SK-N-SH (cell line): Measurements from ENCODE around the gene CETN2. TPM values are rescaled to one million over a fixed set of nuclear protein-coding genes. Genes with fewer than 3 reads are reported as not detected.

Experiments used
- CTCF ChIA-PET: fragments of 300-600, 350-600 bp; formaldehyde crosslinking; extraction: SDS; loops from one replicate; lab custom pipeline; 2021; lab: Yijun Ruan, JAX
- POLR2A ChIA-PET: fragments of 350-600 bp; sonication (Branson Sonifier 250); formaldehyde crosslinking; extraction: SDS; loops from one replicate; lab custom pipeline; 2020; ENCODE audit warnings: antibody characterized with exemption, inconsistent platforms; lab: Yijun Ruan, JAX
- DNase-seq: peaks from one replicate; pipeline ENCODE4 v3.0.0; 2012
- H2AFZ ChIP-seq: fragments of 200-600 bp; sonication (generic); 2 replicates; pipeline ENCODE4 v1.8.1; 2016; ENCODE audit warnings: antibody characterized with exemption, mild to moderate bottlenecking, low read depth
- H3F3A ChIP-seq: fragments of 200-600 bp; sonication (generic); replicated peaks from 2 replicates; pipeline ENCODE3; 2016; ENCODE audit warnings: antibody characterized with exemption, mild to moderate bottlenecking; ENCODE audit not compliant: insufficient read depth
- H3K27ac ChIP-seq, 2 experiments: fragments of 200-500 bp in 1 of 2; fragments of 200-600 bp in 1 of 2; sonication (Bioruptor generic) in 1 of 2; sonication (generic), shearing (Covaris generic) in 1 of 2; 2 replicates each; pipeline versions ENCODE4 v1.5.1 to v1.6.1; 2014 to 2016; ENCODE audit warnings: low read depth in 2 of 2, inconsistent platforms in 1 of 2, low read length in 1 of 2, mild to moderate bottlenecking in 1 of 2, mixed read lengths in 1 of 2
- H3K27me3 ChIP-seq: fragments of 200-600 bp; sonication (generic), shearing (Covaris generic); 2 replicates; pipeline ENCODE4 v1.6.1; 2016; ENCODE audit warnings: mixed run types; ENCODE audit not compliant: insufficient read depth
- H3K36me3 ChIP-seq, 2 experiments: fragments of 200-500 bp in 1 of 2; fragments of 200-600 bp in 1 of 2; sonication (Bioruptor generic) in 1 of 2; sonication (generic) in 1 of 2; replicated peaks in 1 of 2; 2 replicates each; pipeline versions ENCODE3 to v1.5.1; 2014 to 2016; ENCODE audit warnings: low read length in 1 of 2, mild to moderate bottlenecking in 1 of 2; ENCODE audit not compliant: insufficient read depth in 2 of 2, control insufficient read depth in 1 of 2
- H3K4me1 ChIP-seq, 2 experiments: fragments of 200-500 bp in 1 of 2; fragments of 200-600 bp in 1 of 2; sonication (Bioruptor generic) in 1 of 2; sonication (generic), shearing (Covaris generic) in 1 of 2; 2 replicates each; pipeline versions ENCODE4 v1.5.1 to v1.6.1; 2014 to 2016; ENCODE audit warnings: low read depth in 1 of 2, low read length in 1 of 2, mixed run types in 1 of 2; ENCODE audit not compliant: insufficient read depth in 2 of 2, control insufficient read depth in 1 of 2
- H3K4me2 ChIP-seq: fragments of 200-600 bp; sonication (generic), shearing (Covaris generic); 2 replicates; pipeline ENCODE4 v1.6.1; 2017; ENCODE audit warnings: mixed run types
- H3K4me3 ChIP-seq, 2 experiments: fragments of 200-500 bp in 1 of 2; fragments of 200-600 bp in 1 of 2; sonication (Bioruptor generic) in 1 of 2; sonication (generic), shearing (Covaris generic) in 1 of 2; 2 replicates each; pipeline versions ENCODE4 v1.5.1 to v1.8.1; 2014 to 2016; ENCODE audit warnings: low read depth in 2 of 2, inconsistent platforms in 1 of 2, low read length in 1 of 2, mild to moderate bottlenecking in 1 of 2, mixed read lengths in 1 of 2, moderate library complexity in 1 of 2
- H3K79me2 ChIP-seq: fragments of 200-600 bp; sonication (generic); 2 replicates; pipeline ENCODE4 v1.8.1; 2017; ENCODE audit warnings: mild to moderate bottlenecking; ENCODE audit not compliant: insufficient read depth
- H3K9ac ChIP-seq: fragments of 200-600 bp; sonication (generic); 2 replicates; pipeline ENCODE4 v1.6.1; 2017; ENCODE audit warnings: mixed run types
- H3K9me2 ChIP-seq: fragments of 200-600 bp; sonication (generic); 2 replicates; pipeline ENCODE4 v1.6.1; 2017; ENCODE audit warnings: mixed run types
- H3K9me3 ChIP-seq: fragments of 200-600 bp; sonication (generic); 2 replicates; pipeline ENCODE4 v1.6.1; 2017; ENCODE audit warnings: mixed run types, mild to moderate bottlenecking, moderate library complexity
- H4K20me1 ChIP-seq: fragments of 200-600 bp; sonication (generic); 2 replicates; pipeline ENCODE4 v1.6.1; 2017; ENCODE audit warnings: mild to moderate bottlenecking, mixed run types; ENCODE audit not compliant: insufficient read depth
- CHD2 ChIP-seq: fragments of 150-350 bp; IDR thresholded peaks from 2 replicates; pipeline ENCODE4 v1.6.1; 2018; ENCODE audit warnings: low read length; ENCODE audit not compliant: partially characterized antibody
- CTCF ChIP-seq: fragments of 200-600 bp; sonication (generic); IDR thresholded peaks from 2 replicates; pipeline ENCODE4 v1.6.1; 2017; ENCODE audit warnings: antibody characterized with exemption, mild to moderate bottlenecking, moderate library complexity
- ELF1 ChIP-seq: IDR thresholded peaks from 2 replicates; pipeline ENCODE4 v1.4.0; 2012
- FOSL2 ChIP-seq: IDR thresholded peaks from 2 replicates; pipeline ENCODE4 v1.4.0; 2012; ENCODE audit warnings: low read depth, mild to moderate bottlenecking, moderate library complexity, borderline replicate concordance
- FOXJ3 ChIP-seq: sonication (generic); formaldehyde crosslinking; IDR thresholded peaks from 2 replicates; pipeline ENCODE4 v1.5.1; 2020; ENCODE audit warnings: mild to moderate bottlenecking, missing genetic modification reagents
- FOXM1 ChIP-seq: IDR thresholded peaks from 2 replicates; pipeline ENCODE4 v1.4.0; 2012; ENCODE audit warnings: low read depth, mild to moderate bottlenecking
- GABPA ChIP-seq: IDR thresholded peaks from 2 replicates; pipeline ENCODE4 v1.4.0; 2012; ENCODE audit warnings: low read depth, mild to moderate bottlenecking
- GATA2 ChIP-seq: sonication (generic); formaldehyde crosslinking; IDR thresholded peaks from 2 replicates; pipeline ENCODE4 v1.5.0; 2020; ENCODE audit warnings: mild to moderate bottlenecking, missing genetic modification reagents
- IRF3 ChIP-seq: fragments of 150-350 bp; IDR thresholded peaks from 2 replicates; pipeline ENCODE4 v1.6.1; 2016; ENCODE audit warnings: mild to moderate bottlenecking, low read depth, low read length
- MEF2A ChIP-seq: IDR thresholded peaks from 2 replicates; pipeline ENCODE4 v1.4.0; 2012; ENCODE audit warnings: low read depth, borderline replicate concordance
- MXI1 ChIP-seq: IDR thresholded peaks from 2 replicates; pipeline ENCODE4 v1.6.1; 2012; ENCODE audit warnings: mild to moderate bottlenecking, low read depth, low read length, improper control_type of control experiment
- NFIC ChIP-seq: IDR thresholded peaks from 2 replicates; pipeline ENCODE4 v1.4.0; 2012; ENCODE audit warnings: borderline replicate concordance
- NRF1 ChIP-seq: IDR thresholded peaks from 2 replicates; pipeline ENCODE4 v1.6.1; 2012; ENCODE audit warnings: low read depth, mild to moderate bottlenecking, low read length
- PBX3 ChIP-seq: IDR thresholded peaks from 2 replicates; pipeline ENCODE4; 2012
- POLR2AphosphoS5 ChIP-seq: IDR thresholded peaks from 2 replicates; pipeline ENCODE4 v1.6.1; 2012; ENCODE audit warnings: low read depth, low read length
- RAD21 ChIP-seq: IDR thresholded peaks from 2 replicates; pipeline ENCODE4 v1.6.1; 2012; ENCODE audit warnings: mild to moderate bottlenecking, low read length
- RCOR1 ChIP-seq: fragments of 150-350 bp; IDR thresholded peaks from 2 replicates; pipeline ENCODE4 v1.6.1; 2017; ENCODE audit warnings: antibody characterized with exemption, low read length
- RFX5 ChIP-seq: IDR thresholded peaks from 2 replicates; pipeline ENCODE4 v1.6.1; 2012; ENCODE audit warnings: mild to moderate bottlenecking, improper control_type of control experiment, low read length
- RXRA ChIP-seq: IDR thresholded peaks from 2 replicates; pipeline ENCODE4 v1.4.0; 2012; ENCODE audit warnings: low read depth, mild to moderate bottlenecking, borderline replicate concordance
- SIN3A ChIP-seq: IDR thresholded peaks from 2 replicates; pipeline ENCODE4 v1.6.1; 2012; ENCODE audit warnings: low read depth, mild to moderate bottlenecking, low read length, moderate library complexity, borderline replicate concordance
- SMC3 ChIP-seq: IDR thresholded peaks from 2 replicates; pipeline ENCODE4 v1.6.1; 2012; ENCODE audit warnings: low read depth, low read length, improper control_type of control experiment
- TCF12 ChIP-seq: IDR thresholded peaks from 2 replicates; pipeline ENCODE4 v1.4.0; 2012
- TEAD4 ChIP-seq: IDR thresholded peaks from 2 replicates; pipeline ENCODE4 v1.4.0; 2012; ENCODE audit warnings: mild to moderate bottlenecking, borderline replicate concordance; ENCODE audit not compliant: insufficient read depth
- USF2 ChIP-seq: fragments of 150-350 bp; IDR thresholded peaks from 2 replicates; pipeline ENCODE4 v1.6.1; 2017; ENCODE audit warnings: antibody characterized with exemption, low read length, low read depth, borderline replicate concordance
- ZBTB33 ChIP-seq: IDR thresholded peaks from 2 replicates; pipeline ENCODE4 v1.4.0; 2012; ENCODE audit warnings: low read depth, borderline replicate concordance
- WGBS: methylation state at CpG from one replicate; pipeline ENCODE4 v1.1.6; 2017; ENCODE audit warnings: low lambda C conversion rate; 5-methylcytosine and 5-hydroxymethylcytosine counted together
- polyA plus RNA-seq, 3 experiments: library from polyadenylated mRNA; depleted of rRNA; stranded (reverse); fragments of >200 nt; gene quantifications; 2 replicates each; pipeline ENCODE4 v1.2.3, GENCODE V29; 2012

CETN2 gene
- polyA plus RNA-seq, 1 of the 3 experiments (the other 2 are of a cell fraction), result 41.1 TPM

- Histone ChIP-seq H3K4me1 (no peaks in the 10 kb centered on the region; a peak in 1 of 4 replicates), H2AFZ (no peak overlapping the region), H3K27me3 (no peaks in the 10 kb centered on the region), H4K20me1 (no peaks in the 10 kb centered on the region), H3K27ac (peak overlapping the region in 1 of 2 experiments; percentile 31; a peak in 1 of 4 replicates), H3K4me2 (no peak overlapping the region), H3K9ac (no peak overlapping the region), H3K4me3 (no peak overlapping the region; a peak in 1 of 4 replicates), H3K36me3 (no peaks in the 10 kb centered on the region), H3F3A (no peaks in the 10 kb centered on the region), H3K9me2 (no peaks in the 10 kb centered on the region), H3K9me3 (no peaks in the 10 kb centered on the region), H3K79me2 (no peaks in the 10 kb centered on the region)
- 37% methylated on average over 5 of the region's 6 CpGs for WGBS
- ChIA-PET CTCF (interaction anchor here (0.6 to 6.8 kb wide), 11 partner anchors 9 to 1066 kb away, joined by 3 to 78 read pairs (median 4); partner anchors contain the start of genes CETN2 and NSDHL), POLR2A (no interaction called here)
- TF ChIP-seq TEAD4, result no peak
- no peak for TF ChIP-seq RFX5
- peak; percentile 67 for TF ChIP-seq CTCF
- TF ChIP-seq NFIC, result 0 out of 2 replicates have a peak, but pooled peaks have one; percentile 9
- TF ChIP-seq SIN3A, result no peak
- no peak for TF ChIP-seq POLR2AphosphoS5
- no peak for TF ChIP-seq RCOR1
- no peak for TF ChIP-seq FOXJ3 (CRISPR knock-in tag)
- no peak for TF ChIP-seq FOSL2
- no peak for TF ChIP-seq MXI1
- no peak for TF ChIP-seq ELF1
- no peak for TF ChIP-seq RXRA
- TF ChIP-seq NRF1, result no peak
- no peak for TF ChIP-seq FOXM1
- TF ChIP-seq MEF2A, result no peak
- peak; percentile 82 for TF ChIP-seq RAD21
- no peak for TF ChIP-seq GATA2 (CRISPR knock-in tag)
- TF ChIP-seq ZBTB33, result no peak
- TF ChIP-seq TCF12, result no peak
- no peak for TF ChIP-seq USF2
- TF ChIP-seq IRF3, result no peak
- TF ChIP-seq SMC3, result peak; percentile 58
- no peak for TF ChIP-seq CHD2
- TF ChIP-seq PBX3, result no peak
- TF ChIP-seq GABPA, result no peak
- DNase-seq, result peak; percentile 43
Observed at GRCh38 chrX:152817078-152817764, 13.3 kb downstream of the CETN2 start.
